KMS-11 (cell line): Measurements from ENCODE around the gene CEP295NL.
"Not testable (repeated sequence)": the region's sequence is repeated elsewhere in the genome, so short reads cannot be mapped to it uniquely, and the experiment has no call there.

Experiments used
- H2AFZ ChIP-seq: fragments of 200-600 bp; sonication (generic); 2 replicates; pipeline ENCODE4 v1.6.1; 2016; ENCODE audit warnings: antibody characterized with exemption, mixed run types, low read depth
- H3K27ac ChIP-seq: fragments of 200-600 bp; sonication (generic); 2 replicates; pipeline ENCODE4 v1.6.1; 2016; ENCODE audit warnings: mild to moderate bottlenecking, mixed run types
- H3K27me3 ChIP-seq: fragments of 200-600 bp; sonication (generic); 2 replicates; pipeline ENCODE4 v1.6.1; 2017; ENCODE audit warnings: mild to moderate bottlenecking, low read depth, mixed run types, moderate library complexity; ENCODE audit not compliant: insufficient read depth
- H3K36me3 ChIP-seq: fragments of 200-600 bp; sonication (generic); 2 replicates; pipeline ENCODE4 v1.6.1; 2017; ENCODE audit warnings: mild to moderate bottlenecking, mixed run types; ENCODE audit not compliant: insufficient read depth
- H3K4me1 ChIP-seq: fragments of 200-600 bp; sonication (generic); 2 replicates; pipeline ENCODE4 v1.6.1; 2016; ENCODE audit warnings: mild to moderate bottlenecking, low read depth, mixed run types; ENCODE audit not compliant: poor library complexity, severe bottlenecking
- H3K4me2 ChIP-seq: fragments of 200-600 bp; sonication (generic); 2 replicates; pipeline ENCODE4 v1.7.0; 2016; ENCODE audit warnings: mild to moderate bottlenecking, mixed run types
- H3K4me3 ChIP-seq: fragments of 200-600 bp; sonication (generic); IDR thresholded peaks from 2 replicates; pipeline ENCODE4 v1.6.1; 2017; ENCODE audit warnings: low read depth, low read length, mixed read lengths; ENCODE audit not compliant: insufficient read depth
- H3K79me2 ChIP-seq: fragments of 200-600 bp; sonication (generic); 2 replicates; pipeline ENCODE4 v1.6.1; 2016; ENCODE audit warnings: low read depth, mixed run types; ENCODE audit not compliant: insufficient read depth
- H3K9ac ChIP-seq: fragments of 200-600 bp; sonication (generic); 2 replicates; pipeline ENCODE4 v1.6.1; 2016; ENCODE audit warnings: mild to moderate bottlenecking, mixed run types
- H4K20me1 ChIP-seq: fragments of 200-600 bp; sonication (generic); 2 replicates; pipeline ENCODE4 v1.6.1; 2016; ENCODE audit warnings: mild to moderate bottlenecking, mixed run types; ENCODE audit not compliant: insufficient read depth
- CTCF ChIP-seq: fragments of 200-600 bp; sonication (generic); conservative IDR thresholded peaks from 2 replicates; pipeline ENCODE4 v1.6.1; 2017; ENCODE audit warnings: low read depth, mild to moderate bottlenecking, antibody characterized with exemption, low read length, moderate library complexity, mixed read lengths

CEP295NL gene

GRCh38 chr17:78904371-78904770 is 1.4 kb upstream of the CEP295NL start:
- Histone ChIP-seq H2AFZ (no peak overlapping the region), H3K4me3 (no peak overlapping the region), H4K20me1 (no peaks in the 10 kb centered on the region; the same call in 1 of the 2 replicates), H3K79me2 (peaks cover 42% of the 10 kb centered on the region), H3K27ac (no peak overlapping the region), H3K36me3 (no peaks in the 10 kb centered on the region), H3K4me1 (peaks cover 3% of the 10 kb centered on the region), H3K4me2 (no peak overlapping the region), H3K27me3 (no peaks in the 10 kb centered on the region), H3K9ac (no peak overlapping the region)
- no peak for TF ChIP-seq CTCF

GRCh38 chr17:78902231-78902630 is 770 bp downstream of the CEP295NL start:
- not testable (repeated sequence) for H4K20me1 ChIP-seq, H3K4me2 ChIP-seq, H3K4me1 ChIP-seq, H3K4me3 ChIP-seq, H3K36me3 ChIP-seq, H2AFZ ChIP-seq, H3K27me3 ChIP-seq, H3K9ac ChIP-seq, H3K27ac ChIP-seq
- H3K79me2 ChIP-seq = peaks cover 36% of the 10 kb centered on the region

GRCh38 chr17:78901806-78902205 is 1.2 kb downstream of the CEP295NL start:
- no peak for TF ChIP-seq CTCF
- Histone ChIP-seq H3K4me3 (no peak overlapping the region), H4K20me1 (no peaks in the 10 kb centered on the region; the same call in 1 of the 2 replicates), H3K27me3 (no peaks in the 10 kb centered on the region), H3K79me2 (peaks cover 32% of the 10 kb centered on the region), H3K4me2 (no peak overlapping the region), H3K9ac (no peak overlapping the region), H2AFZ (no peak overlapping the region), H3K4me1 (peaks cover 3% of the 10 kb centered on the region), H3K27ac (no peak overlapping the region), H3K36me3 (no peaks in the 10 kb centered on the region)

- Histone ChIP-seq H3K27ac (no peak overlapping the region), H3K79me2 (peaks cover 29% of the 10 kb centered on the region), H3K4me1 (peaks cover 3% of the 10 kb centered on the region), H2AFZ (no peak overlapping the region), H3K27me3 (no peaks in the 10 kb centered on the region), H4K20me1 (no peaks in the 10 kb centered on the region; the same call in 1 of the 2 replicates), H3K4me2 (no peak overlapping the region), H3K36me3 (no peaks in the 10 kb centered on the region), H3K9ac (no peak overlapping the region), H3K4me3 (no peak overlapping the region)
- TF ChIP-seq CTCF = no peak
Observed at GRCh38 chr17:78900816-78901215, 2.2 kb downstream of the CEP295NL start.

- H3K36me3 ChIP-seq = no peaks in the 10 kb centered on the region
- H4K20me1 ChIP-seq = no peaks in the 10 kb centered on the region
- no peak overlapping the region for H3K27ac ChIP-seq
- H3K27me3 ChIP-seq = no peaks in the 10 kb centered on the region
- H3K4me3 ChIP-seq = no peak overlapping the region
- H3K4me2 ChIP-seq = no peak overlapping the region
- TF ChIP-seq CTCF = no peak
- H3K9ac ChIP-seq = no peak overlapping the region
- H3K4me1 ChIP-seq = peaks cover 6% of the 10 kb centered on the region
- peaks cover 28% of the 10 kb centered on the region; the same call in 1 of the 2 replicates for H3K79me2 ChIP-seq
- no peak overlapping the region for H2AFZ ChIP-seq
Observed at GRCh38 chr17:78899361-78900260, 3.4 kb downstream of the CEP295NL start.
